Endometrium (tissue), 2 donors: Measurements from ENCODE around the gene GMFB.

ENCODE experiments used
- FAIRE-seq: peaks from 2 replicates; lab custom pipeline; 2012; peaks lifted over from hg19 to GRCh38; lab: Jason Lieb, UNC
- donor health status: control.
- donor health status: control.

Gene GMFB

DNA sequence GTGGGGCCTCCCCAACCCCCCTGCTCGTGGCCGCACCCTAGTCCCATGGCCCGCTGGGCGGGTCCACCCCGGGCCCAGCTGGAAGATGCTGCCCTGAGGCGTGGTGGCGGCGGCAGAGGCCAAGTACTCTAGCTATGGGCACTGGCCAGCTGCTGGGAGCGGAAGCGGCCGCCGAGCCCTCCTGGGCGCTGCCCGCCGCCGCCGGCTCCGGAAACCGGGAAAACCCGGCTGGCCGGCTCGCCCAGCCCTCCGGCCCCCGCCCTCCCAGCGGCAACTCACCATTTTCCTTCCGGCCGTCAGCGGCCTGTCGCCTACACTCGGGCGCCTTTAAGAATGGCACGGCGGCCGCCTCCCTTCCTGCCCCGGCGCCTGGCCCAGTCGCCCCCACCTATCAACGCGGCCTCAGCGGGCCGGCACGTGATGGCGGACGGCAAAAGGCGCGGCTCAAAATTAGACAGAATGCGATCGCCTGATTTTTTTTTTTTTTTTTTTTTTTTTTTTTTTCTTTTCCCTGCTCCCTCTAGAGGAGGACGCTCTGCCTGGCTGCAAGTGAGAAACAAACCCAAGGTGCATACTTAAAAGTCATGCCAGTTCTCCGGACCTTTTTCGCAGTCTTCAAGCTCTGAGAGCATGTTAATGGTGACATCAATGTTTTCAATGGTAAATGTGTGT, at the start of gene GMFB:
TSS of gene GMFB (minus strand) at position 335 of the 672 bp plus-strand sequence. CDS start at position 282, 53 bp downstream.
- FAIRE-seq: peak; percentile 85

DNA sequence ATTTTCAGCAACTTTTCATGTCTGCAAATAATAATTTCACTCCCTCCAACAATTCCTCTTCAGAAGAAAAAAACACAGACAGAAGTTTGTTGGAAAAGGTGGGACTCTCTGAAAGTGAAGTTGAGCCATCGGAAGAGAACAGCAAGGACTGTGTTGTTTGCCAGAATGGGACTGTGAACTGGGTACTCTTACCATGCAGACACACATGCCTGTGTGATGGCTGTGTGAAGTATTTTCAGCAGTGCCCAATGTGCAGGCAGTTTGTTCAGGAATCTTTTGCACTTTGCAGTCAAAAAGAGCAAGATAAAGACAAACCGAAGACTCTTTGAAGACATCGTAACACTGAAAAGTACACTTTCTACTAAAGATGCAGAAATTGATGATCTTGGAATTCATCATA, 49.3 kb upstream of the GMFB start:
- no peak for FAIRE-seq

DNA sequence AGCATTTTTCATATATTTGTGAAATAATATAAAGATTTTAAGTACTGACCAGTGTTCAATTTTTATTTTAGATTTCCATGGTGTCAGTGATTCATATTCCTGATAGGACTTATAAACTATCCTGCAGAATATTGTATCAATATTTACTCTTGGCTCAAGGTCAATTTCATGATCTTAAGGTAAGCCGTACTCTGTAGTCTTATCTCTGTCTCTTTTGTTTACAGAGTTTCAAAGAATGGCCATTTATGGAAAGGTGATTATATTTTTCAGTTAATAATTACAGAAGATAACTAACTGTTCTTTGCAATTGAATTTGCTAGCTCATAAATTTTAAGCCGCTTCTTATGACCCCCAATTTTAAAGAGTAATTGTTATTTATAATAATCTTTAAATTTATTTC, 48.9 kb upstream of the GMFB start:
- FAIRE-seq: no peak

DNA sequence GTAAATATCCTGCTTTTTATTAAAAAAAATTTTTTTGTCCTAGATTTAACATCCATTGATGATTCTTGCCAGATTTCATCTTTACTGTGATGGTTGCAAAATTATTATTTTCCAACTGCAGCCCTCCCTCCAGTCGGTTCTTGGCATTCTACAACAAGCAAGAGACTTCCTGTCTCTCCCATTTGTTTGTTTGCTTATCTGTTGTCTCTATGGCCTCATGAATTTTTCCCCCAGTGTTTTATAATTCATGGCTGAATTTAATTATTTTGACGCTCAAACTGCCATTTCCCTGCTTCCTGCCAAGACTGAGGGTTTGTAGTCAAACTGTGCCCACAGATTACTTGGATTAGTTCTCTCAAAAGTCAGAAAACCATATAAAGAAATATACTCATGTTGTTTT, 46.9 kb upstream of the GMFB start:
- no peak for FAIRE-seq

DNA sequence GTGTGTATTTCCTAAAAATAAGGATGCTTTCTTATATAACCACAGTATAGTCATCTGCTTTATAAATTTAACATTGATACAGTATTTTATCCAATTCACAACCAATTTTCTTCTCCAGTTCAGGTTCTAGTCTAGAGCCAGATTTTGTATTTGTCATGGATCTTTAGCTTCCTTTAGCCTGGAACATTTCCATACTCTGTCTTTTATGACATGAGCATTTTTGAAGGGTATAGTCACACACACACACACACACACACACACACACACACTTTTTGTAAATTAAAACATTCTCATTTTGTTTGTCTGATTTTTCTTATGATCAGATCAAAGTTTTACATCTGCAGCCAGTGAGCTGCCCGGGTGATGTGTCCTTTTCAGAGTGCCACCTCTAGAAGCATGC, 46.3 kb upstream of the GMFB start:
- no peak for FAIRE-seq

DNA sequence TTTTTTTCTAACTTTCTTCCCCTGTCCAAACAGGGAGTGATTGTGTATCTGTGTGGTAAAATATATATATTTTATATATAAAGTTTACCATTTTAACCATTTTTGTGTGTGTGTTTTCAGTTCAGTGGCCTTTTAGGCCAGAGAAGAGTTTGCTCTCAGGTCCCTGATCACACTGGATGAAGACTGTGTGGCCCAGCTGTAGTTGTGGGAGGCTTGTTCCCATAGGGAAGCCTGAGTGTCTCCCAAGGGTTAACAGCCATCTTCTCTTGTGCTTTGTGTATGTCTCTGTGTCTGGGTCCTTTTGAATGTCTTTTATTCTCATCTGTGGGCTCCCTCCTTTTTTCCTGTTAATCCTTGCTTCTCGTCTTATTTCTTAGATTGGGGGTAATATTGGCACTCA, 44.3 kb upstream of the GMFB start:
- FAIRE-seq: no peak

DNA sequence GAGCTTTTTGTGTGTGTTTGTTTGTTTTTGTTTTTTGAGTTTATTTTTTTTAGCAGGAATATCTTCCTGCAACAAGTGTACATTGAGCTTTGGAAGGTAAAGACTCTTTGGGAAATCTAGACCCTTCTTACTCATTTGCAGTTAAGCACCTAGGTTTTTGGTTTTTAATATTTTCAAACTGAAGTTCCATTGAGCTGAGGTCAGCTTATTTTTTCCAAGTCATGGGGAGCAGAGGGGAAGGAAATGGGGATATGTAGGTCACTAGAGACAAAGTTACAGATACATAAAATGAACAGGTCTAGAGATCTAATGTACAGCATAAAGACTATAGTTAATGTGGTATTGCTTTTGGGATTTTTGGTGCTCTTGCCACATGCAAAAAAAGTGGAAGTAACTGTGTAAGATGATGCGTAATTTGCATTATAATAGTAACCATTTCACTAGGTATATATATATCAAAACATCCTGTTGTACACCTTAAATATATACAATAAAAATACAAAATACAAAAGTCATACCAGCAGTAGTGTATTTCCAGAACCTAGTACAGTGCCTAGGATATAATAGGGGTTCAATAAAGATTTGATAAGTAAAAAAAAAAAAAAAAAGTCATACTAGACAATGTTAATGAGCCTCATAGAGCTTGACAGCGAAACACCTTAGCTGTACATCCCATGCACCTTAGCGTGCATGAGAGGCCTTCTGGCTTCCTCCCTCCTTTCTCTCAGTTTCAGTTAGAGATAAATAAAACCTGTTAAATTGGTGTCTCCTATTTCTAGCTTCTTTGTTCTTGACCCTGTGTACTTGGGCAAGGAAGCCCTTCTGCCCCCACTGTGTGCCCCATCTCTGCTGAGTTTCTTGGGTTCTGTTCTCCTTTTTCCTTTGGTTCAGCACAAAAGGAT, 43.6 kb upstream of the GMFB start:
- FAIRE-seq: no peak

DNA sequence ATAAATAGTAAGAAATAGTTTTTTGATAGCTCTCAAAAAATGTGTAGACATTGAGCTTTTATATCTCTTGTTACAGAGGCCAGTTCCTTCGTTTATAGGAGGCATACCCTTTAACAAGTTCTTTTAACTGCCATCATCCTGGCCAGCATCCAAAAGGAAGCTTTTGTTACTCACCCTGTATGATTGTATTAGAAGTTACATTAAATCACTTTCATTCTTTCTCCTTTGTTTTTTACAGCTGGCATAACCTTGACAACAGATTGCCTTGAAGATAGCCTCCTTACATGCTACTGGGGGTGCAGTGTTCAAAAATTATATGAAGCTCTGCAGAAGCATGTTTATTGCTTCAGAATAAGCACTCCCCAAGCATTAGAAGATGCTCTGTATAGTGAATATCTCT, 41.0 kb upstream of the GMFB start:
- FAIRE-seq: no peak

DNA sequence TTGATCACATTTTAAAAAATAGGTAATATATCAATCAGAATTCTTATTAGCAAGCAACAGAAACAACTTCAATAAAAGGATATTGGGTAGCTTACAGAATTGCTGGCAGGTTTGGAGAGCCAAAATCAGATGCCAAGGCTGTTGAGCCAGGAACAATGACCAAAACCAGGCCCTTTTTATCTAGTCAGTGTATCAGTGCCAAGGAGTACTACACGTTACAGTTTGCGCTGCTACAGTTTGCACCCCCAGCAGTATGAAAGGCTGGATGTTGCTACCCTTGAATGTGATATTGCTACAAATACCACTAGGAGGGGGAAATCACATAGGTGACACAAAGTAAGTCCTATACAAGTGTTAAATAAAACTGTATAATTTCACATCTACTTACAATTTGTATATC, 40.2 kb upstream of the GMFB start:
- no peak for FAIRE-seq

DNA sequence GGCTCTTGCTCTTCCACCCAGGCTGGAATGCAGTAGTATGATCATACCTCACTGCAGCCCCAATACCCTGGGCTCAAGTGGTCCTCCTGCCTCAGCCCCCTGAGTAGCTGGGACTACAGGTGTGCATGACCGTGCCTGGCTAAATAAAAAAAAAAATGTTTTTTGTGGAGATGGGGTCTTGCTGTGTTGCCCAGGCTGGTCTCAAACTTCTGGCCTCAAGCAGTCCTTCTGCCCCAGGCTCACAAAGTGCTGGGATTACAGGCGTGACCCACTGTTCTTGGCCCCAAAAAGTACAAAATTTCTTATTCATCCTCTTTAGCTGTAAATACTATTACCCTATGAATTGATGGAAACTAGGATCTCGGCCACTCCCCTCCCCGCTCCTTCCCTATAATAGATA, 35.6 kb upstream of the GMFB start:
- FAIRE-seq: no peak

DNA sequence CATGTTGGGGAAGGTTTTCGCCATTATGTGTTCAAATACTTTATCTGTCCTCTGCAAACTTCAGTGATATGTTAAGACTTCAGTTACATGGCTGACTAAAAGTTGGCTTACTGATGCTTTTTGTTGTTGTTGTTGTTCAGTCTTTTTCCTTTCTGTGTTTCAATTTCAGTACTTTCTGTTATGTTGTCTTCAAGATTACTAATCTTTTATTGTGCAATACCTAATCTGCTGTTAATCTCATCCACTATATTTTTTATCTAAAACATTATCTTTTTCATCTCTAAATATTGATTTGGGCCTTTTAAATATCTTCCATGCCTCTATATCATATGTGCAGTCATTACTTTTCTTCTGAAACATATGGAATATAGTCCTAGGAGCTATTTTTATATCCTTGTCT, 27.9 kb upstream of the GMFB start:
- FAIRE-seq: no peak

DNA sequence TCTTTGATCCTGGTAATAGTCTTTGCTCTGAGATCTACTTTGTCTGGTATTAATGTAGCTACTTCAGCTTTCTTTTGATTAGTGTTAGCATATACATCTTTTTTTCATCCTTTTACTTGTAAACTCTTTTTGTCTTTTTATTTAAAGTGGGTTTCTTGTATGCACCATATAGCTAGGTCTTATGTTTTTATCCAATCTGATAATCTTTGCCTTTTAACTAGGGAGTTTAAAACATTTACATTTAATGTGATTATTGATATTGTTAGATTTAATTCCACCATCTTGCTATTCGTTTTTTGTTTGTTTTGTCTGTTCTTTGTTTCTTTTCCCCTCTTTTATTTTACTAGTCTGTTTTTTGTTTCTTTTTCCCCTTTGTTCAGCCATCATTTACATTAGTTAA, 26.9 kb upstream of the GMFB start:
- no peak for FAIRE-seq

DNA sequence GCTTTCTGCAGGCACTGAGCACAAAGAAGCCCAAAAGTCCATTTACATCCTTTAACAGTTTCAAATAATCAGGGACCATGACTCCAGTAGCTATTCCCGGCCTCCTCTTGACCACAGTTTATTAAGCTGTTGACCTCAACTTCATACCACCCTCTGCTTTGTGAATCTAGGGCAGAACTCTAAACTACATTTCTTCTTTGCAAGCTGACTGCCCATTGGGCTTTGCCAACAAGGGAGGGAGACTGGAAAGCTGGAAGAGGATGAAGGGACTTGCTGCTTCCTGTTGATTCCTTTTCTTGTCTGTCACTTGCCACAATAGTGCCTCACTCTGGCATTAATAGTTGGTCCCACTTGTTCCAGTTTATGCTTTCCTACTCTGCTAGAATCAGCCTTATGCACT, 23.6 kb upstream of the GMFB start:
- no peak for FAIRE-seq

DNA sequence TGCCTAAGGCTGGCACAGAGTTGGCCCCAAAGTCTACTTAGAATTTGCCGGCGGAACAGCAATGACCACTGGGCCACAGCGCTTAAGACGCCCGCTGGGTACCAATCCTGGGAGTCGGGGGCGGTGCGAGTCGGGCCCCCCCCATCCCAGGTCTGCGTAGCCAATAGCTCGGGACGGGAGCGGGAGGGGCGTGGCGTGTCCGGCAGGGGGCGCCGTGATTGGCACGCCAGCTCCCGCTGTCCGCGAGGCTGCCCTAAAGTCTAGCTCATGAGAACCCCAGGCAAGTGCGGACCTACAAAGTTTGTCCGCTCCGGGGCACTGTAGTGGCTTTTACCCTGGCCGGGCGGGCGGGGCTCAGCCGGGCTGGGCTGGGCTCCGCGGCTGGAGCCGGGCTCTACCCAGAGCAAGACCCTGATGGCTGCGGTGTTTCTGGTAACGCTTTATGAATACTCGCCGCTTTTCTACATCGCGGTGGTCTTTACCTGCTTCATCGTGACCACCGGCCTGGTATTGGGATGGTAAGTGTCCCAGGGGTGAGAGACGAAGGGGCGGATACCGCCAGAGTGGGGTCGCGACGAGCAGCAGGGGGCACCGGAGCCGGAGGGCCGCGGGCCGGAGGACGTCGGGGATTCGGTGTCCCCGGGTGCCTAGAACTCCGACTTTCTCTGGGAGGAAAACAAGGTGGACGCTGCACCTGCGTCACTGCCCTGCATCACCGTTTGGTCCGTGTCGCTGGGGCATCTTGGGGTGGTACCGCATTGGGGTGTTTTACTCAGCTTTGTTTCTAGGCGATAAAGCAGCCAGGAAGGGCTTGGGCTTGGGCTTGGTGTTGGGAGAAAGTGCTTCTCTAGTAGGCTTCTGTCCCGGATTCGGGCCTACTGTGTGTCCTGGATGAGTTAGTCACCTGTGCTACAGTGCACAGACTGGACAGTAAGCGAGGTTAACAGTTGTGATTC, 21.0 kb upstream of the GMFB start, which contains the start of gene CGRRF1:
TSS of gene CGRRF1 (plus strand) at position 361 of the 956 bp plus-strand sequence. CDS start at position 415, 54 bp downstream.
- FAIRE-seq: peak; percentile 91

DNA sequence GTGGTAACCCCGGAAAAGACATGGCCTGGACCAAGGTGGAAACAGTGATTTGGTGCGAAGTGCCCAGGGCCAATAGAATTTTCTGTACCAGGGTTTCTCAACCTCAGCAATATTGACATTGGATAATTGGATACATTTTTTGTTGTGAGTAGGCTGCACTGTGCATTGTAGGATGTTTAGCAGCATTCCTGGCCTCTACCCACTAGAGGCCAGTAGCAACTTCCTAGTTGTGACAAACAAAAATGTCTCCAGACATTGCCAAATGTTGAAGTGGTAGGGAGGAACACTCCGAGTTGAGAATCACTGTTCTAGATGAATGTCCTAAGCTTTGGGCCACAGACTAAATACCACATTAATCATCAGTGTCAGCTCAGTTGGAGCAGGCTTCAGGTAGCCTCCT, 14.7 kb upstream of the GMFB start:
- FAIRE-seq: no peak

DNA sequence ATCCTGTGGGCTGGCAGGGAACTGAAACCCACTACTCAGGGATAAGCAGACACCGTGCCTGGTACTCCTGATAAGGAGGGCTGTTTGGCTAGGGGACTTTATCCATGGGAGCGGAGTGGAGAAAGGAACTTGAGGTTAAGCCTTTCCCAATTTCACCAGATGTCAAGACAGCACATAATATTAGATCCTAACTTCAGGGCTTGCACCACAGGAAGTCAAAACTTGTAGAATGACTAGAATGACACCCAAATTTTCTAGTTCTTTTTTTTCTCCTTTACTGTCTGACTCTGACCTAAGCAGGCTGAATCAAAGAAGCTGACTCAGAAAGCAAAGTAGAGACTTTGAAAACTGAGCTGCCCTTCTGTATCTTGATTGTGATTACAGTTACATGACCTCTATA, 13.8 kb upstream of the GMFB start:
- FAIRE-seq: no peak

DNA sequence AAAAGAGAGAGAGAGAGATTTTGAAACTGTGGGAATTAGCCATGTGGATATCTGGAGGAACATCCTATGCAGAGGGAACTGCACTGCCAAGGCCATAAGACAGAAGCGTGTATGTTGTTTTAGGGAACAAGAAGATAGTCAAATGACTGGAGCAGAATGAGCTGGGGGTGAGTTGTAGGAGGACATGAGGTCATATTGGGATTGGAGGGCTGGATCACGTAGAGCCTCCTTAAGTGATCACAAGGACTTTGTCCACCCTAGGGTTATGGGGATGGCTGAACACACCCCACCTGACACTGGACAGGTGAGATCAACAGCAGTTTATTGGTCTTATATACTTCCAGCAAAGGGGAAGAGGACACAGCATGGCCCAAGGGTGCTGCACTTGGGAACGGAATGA, 12.7 kb upstream of the GMFB start:
- no peak for FAIRE-seq

DNA sequence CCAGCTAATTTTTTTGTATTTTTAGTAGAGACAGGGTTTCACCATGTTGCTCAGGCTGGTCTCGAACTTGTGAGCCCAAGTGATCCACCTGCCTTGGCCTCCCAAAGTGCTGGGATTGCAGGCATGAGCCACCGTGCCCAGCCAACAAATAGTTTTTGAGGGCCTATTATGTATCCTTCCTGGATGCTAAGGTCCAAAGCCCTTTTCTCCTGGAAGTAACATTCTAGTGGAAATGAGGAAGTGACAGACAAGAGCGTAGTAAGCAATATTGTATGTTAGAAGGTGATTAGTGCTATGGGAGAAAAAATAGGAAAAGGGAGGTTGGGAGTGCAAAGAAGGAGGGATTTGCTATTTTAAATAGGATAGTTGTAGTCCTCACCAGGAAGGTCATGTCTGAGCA, 12.0 kb upstream of the GMFB start:
- FAIRE-seq: no peak

DNA sequence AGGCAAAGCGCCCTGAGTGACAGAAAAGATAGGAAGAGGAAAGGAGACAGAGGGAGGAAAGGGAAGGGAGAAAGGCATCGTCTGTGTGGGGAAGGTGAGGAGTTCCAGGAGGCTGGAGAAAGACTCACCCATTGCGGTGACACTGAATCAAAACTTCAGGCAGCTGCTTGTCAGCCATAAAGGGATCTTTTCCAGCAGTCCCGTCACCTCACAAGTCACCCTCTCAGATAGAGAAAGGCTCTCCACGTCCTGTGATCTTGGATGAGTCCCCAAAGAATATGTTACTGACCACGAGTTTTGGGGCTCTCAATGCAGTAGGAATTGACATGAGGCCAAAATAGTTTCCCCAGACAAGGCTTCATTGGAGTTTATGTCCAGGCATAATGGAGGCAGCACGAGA, 9.8 kb upstream of the GMFB start:
- FAIRE-seq: no peak

DNA sequence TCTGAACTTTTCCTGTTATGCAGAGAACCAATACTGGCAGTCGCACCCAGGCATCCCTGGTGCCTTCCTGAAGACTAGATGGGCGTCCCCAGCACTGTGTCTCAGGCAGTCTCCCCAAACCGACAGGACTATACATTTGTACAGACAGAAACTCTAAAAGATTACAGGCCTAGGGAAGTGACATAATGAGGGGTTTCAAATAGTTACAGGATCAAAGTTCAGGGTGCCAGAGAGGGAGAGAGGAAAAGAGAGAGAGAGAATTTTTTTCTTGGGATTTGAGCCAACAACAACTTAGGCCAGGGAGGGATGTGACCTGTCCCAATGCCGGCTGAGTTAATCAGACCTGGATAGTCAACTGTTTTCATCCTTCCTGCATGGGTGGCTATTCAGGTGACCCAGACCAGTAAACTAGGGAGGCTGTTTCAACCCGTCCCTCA, 9.3 kb upstream of the GMFB start:
- FAIRE-seq: no peak

DNA sequence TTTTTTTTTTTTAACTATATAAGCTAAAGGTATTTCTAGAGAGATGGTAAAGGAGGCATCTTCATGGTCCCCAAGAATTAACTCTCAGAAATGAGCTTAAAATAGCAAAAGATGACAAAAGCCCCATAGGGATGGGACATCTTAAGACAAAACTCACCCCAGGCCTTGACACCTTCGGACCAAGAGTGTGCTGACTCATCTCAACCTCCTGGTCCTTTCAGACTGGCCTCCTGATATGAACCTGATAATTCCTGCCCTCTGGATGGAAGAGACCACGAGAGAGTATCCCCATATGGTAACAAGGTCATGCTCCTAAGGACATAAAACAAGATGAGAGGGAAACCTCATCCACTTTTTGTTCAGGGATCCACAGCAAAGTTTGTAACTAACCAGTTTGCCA, 8.4 kb upstream of the GMFB start:
- FAIRE-seq: no peak

DNA sequence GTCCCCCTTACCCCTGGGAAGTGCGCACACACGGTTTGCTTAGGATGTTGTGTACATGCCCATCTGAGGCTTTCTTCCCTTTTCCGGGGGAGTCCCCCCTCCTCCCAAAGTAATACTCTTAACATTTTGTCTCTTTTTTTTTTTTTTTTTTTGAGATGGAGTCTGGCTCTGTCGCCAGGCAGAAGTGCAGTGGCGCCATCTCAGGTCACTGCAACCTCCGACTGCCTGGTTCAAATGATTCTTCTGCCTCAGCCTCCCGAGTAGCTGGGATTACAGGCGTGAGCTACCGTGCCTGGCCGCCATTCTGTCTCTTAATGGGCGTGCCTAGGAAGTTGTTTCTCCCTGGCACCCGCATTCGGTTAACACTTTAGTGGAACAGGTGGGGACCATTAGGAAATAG, 4.5 kb upstream of the GMFB start:
- no peak for FAIRE-seq
